Keratinocyte (primary cell): ENCODE results near the gene PKNOX2.

ENCODE experiments used
- EZH2 ChIP-seq: IDR thresholded peaks from one replicate; pipeline ENCODE4 v1.6.1; 2012; ENCODE audit warnings: inconsistent platforms, mild to moderate bottlenecking, low read length, moderate library complexity
- TF ChIP-seq, protein P1 (sequence below), 3 experiments: IDR thresholded peaks in 1 of 3; conservative IDR thresholded peaks in 1 of 3; optimal IDR thresholded peaks in 1 of 3; 2 replicates in 2 of 3; 3 replicates in 1 of 3; pipeline versions ENCODE3 to v1.5.1; 2011; ENCODE audit warnings: low read length in 3 of 3, mild to moderate bottlenecking in 3 of 3, moderate library complexity in 2 of 3, control low read depth in 1 of 3, inconsistent platforms in 1 of 3; ENCODE audit not compliant: insufficient read depth in 2 of 3; ENCODE audit errors: extremely low read depth in 1 of 3

DNA sequence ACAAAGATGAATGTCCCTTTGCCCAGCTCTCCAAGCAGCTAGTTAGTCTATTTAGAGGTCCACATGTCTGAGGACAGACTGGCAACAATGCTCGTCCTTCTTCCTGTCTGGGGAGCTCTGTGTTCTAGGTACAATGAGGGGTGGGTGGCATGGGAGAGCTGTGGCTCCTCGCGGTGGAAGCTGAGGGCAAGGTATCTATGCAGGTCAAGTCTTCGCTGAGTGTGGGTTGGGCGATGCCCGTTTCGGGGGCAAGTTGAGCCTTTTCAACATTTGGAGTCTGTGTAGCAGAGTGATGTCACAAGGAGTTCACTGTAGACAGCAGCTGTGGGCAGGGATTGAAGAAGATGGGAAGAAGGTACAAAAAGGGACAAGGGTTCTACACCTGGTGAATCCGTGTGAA is 168.3 kb downstream of the PKNOX2 start:
- TF ChIP-seq, protein P1, sequence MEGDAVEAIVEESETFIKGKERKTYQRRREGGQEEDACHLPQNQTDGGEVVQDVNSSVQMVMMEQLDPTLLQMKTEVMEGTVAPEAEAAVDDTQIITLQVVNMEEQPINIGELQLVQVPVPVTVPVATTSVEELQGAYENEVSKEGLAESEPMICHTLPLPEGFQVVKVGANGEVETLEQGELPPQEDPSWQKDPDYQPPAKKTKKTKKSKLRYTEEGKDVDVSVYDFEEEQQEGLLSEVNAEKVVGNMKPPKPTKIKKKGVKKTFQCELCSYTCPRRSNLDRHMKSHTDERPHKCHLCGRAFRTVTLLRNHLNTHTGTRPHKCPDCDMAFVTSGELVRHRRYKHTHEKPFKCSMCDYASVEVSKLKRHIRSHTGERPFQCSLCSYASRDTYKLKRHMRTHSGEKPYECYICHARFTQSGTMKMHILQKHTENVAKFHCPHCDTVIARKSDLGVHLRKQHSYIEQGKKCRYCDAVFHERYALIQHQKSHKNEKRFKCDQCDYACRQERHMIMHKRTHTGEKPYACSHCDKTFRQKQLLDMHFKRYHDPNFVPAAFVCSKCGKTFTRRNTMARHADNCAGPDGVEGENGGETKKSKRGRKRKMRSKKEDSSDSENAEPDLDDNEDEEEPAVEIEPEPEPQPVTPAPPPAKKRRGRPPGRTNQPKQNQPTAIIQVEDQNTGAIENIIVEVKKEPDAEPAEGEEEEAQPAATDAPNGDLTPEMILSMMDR (optimal IDR thresholded peaks at IDR 0.05 in 1 of 3, IDR thresholded peaks at IDR 0.05 in 1 of 3, conservative IDR thresholded peaks at IDR 0.05 in 1 of 3; ENCODE audit: extremely low read depth in 1 of 3, insufficient read depth in 2 of 3, low read length in 3 of 3) = no peak
- TF ChIP-seq EZH2 = no peak
